IPS-18c (cell line): ENCODE measurements around the gene BMP8A.
"Not testable (repeated sequence)": the region's sequence is repeated elsewhere in the genome, so short reads cannot be mapped to it uniquely, and the experiment has no call there.

Source experiments
- H3K4me3 ChIP-seq: 2 replicates; pipeline ENCODE4 v1.7.0; 2013; ENCODE audit warnings: low read depth, mild to moderate bottlenecking, low read length, moderate library complexity; ENCODE audit not compliant: insufficient read depth
- H3K9me3 ChIP-seq: one replicate; pipeline ENCODE4 v1.6.1; 2013; ENCODE audit warnings: mild to moderate bottlenecking, low read length, moderate library complexity; ENCODE audit not compliant: control insufficient read depth, insufficient read depth

BMP8A gene

GRCh38 chr1:39515131-39516086, 24.0 kb downstream of the BMP8A start:
- H3K9me3 ChIP-seq: not testable (repeated sequence)
- H3K4me3 ChIP-seq: peak overlapping the region; percentile 31; the same call in 1 of the 2 replicates

DNA sequence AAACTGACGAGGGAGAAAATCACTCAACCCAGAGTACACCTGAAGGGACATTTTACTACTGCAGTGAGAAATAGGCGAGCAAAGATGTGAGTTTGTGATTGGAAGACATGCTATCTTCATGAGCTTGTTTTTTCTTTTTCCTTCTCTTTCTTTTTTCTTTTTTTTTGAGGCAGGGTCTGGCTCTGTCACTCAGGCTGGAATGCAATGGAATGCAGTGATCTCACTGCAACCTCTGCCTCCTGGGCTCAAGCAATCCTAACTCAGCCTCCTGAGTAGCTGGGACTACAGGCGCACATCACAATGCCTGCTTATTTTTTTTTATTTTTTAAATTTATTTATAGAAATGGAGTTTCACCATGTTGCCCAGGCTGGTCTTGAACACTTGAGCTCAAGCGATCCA, 25.4 kb downstream of the BMP8A start:
- H3K9me3 ChIP-seq, H3K4me3 ChIP-seq: not testable (repeated sequence)

- H3K4me3 ChIP-seq, H3K9me3 ChIP-seq: not testable (repeated sequence)
Observed at GRCh38 chr1:39517936-39518335, 26.5 kb downstream of the BMP8A start.

DNA sequence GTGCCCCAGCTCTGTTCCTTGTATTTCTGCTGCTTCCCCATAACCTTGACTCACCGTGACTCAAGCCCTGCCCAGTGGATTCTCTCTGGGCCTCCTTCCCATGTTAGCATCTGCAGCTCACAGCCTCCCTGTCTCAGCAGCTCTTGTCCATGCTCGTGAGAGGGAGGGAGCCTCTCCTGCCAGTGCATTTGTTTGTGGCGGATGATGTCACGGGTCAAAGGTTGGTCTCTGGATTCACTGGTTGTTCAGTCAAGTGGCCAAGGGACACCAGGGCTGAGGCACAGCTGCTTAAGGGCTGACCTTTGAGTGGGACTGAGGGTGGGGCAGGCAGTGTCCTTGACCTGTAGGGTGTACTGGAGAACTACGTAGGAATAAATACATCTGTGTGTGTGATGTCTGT, 27.9 kb downstream of the BMP8A start:
- not testable (repeated sequence) for H3K9me3 ChIP-seq, H3K4me3 ChIP-seq

- not testable (repeated sequence) for H3K4me3 ChIP-seq
Observed at GRCh38 chr1:39522221-39522620, 30.8 kb downstream of the BMP8A start.

DNA sequence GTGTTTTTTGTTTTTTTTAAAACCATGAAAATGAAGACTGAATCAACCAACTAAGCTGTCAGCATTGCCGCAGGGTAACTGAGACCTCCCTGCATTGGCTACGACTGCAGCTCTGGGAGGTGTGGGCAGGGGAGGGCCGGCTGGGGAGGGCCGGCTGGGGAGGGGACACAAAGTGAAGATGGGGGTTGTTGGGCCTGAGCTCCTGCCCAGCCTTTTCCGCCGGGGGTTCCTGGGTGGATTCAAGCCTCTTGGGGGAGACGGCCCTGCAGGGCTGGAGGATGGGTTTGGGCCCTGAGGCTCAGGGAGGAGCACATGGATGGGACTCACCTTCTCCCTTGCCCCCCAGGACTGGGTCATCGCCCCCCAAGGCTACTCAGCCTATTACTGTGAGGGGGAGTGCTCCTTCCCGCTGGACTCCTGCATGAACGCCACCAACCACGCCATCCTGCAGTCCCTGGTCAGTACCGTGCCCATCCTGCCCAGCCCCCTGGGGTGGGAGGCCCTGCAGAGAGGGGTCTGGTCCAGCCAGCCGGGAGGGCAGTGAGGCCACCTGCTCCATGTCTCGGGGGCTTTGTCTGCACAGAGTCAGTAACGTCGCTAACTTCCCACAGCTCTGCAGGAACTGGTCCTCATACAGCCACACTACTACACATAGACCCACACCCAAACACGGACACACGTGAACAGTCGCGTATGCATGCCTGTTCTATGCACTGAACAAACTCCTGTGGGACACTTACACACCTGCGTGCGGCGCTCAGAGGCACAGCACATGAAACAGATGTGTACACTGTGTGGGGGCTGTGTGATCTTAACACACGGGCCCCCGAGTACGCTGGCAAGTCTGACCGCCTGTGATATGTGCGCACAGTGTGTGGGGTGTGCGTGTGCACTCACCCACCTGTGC, 31.5 kb downstream of the BMP8A start:
- Histone ChIP-seq H3K4me3 (no peak overlapping the region), H3K9me3 (no peaks in the 10 kb centered on the region)

More at GRCh38 chr1:39522221-39522620, 30.8 kb downstream of the BMP8A start:
- not testable (repeated sequence) for H3K9me3 ChIP-seq

DNA sequence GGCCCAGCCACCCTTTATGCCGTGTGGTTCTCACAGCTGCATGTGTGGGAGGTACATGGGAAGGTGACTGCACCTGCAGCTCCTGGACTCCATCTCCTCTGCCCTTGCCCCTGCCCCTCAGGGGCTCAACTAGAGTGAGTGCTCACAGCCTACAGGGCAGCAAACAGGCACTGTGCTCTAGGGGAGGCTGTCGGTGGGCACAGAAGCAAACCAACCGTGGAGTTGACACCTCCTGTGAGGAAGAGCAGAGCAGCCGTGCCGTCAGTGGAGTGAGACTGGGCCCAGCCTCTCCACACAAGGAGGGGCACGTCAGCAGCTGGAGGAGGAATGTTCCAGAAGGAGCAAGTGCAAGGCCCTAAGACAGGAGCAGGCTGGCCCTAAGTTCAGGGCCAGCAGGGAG, 32.7 kb downstream of the BMP8A start:
- H3K4me3 ChIP-seq: no peak overlapping the region

DNA sequence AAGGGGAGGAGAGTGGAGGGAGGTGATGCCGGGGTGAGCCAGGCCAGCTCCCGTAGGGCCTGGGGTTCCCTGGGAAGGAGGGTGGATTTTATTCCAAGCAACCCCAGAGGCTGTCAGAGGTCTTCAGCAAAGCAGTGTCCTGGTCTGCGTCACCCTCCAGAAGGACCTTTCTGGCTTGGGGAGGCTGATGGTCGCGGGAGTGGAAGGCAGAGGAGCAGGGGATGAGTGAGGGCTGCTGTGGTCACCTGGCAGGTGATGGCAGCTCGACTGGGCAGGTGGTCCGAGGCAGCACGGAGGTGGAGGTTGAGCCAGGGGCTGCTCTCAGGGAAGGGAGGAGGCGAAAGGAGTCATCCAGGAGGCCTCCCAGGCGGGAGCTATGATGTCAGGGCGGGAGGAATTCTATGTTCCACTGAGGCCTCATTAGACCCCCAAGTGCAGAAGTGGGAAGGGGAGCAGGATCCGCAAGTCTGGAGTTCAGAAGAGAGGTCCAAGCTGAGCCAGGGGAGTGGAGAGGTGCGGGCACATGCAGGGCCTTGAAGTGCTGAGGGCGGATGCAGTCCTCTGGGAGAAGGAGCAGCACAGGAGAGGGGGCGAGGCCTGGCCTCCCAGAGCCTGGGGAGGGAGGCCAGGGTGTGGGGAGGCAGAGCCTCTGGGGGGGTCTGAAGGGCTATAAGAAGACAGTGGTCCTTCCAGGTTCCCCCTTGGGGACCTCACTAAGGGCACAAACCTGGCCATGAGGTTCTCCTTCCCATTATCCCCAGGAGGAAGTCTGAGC, 33.3 kb downstream of the BMP8A start:
- Histone ChIP-seq H3K4me3 (no peak overlapping the region), H3K9me3 (no peaks in the 10 kb centered on the region)

More for the DNA sequence above, 32.7 kb downstream of the BMP8A start:
- H3K9me3 ChIP-seq: no peaks in the 10 kb centered on the region

DNA sequence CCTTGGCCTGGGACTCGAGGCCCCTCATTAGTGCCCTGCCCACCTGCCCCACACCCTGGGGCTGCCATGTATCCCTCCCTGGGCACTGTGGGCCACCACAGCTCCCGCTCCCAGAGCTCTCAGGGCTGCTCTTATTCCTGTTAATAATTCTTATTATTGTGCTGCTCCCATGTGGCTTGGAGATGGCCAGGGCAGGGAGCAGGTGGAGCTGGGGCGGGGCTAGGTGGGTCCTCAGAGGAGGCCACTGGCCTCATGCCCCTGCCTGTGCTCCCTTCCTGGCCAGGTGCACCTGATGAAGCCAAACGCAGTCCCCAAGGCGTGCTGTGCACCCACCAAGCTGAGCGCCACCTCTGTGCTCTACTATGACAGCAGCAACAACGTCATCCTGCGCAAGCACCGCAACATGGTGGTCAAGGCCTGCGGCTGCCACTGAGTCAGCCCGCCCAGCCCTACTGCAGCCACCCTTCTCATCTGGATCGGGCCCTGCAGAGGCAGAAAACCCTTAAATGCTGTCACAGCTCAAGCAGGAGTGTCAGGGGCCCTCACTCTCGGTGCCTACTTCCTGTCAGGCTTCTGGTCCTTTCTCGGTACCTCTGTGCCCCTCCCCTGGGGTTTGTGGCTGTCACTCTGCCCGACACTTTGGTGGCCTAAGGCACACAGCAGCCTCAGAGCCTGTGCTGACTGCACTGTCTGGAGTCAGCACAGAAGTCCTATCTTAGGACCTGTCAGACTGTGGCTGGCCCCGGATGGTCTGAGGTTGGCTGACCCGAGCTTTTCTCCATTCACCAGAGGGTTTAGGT, 34.1 kb downstream of the BMP8A start:
- Histone ChIP-seq H3K4me3 (no peak overlapping the region), H3K9me3 (no peaks in the 10 kb centered on the region)

- Histone ChIP-seq H3K4me3 (no peak overlapping the region), H3K9me3 (no peaks in the 10 kb centered on the region)
Observed at GRCh38 chr1:39526466-39527189, 35.2 kb downstream of the BMP8A start.

- not testable (repeated sequence) for H3K9me3 ChIP-seq, H3K4me3 ChIP-seq
Observed at GRCh38 chr1:39527190-39527579, 35.7 kb downstream of the BMP8A start.

GRCh38 chr1:39528082-39528481, 36.6 kb downstream of the BMP8A start:
- H3K9me3 ChIP-seq: peaks cover 3% of the 10 kb centered on the region
- no peak overlapping the region for H3K4me3 ChIP-seq

GRCh38 chr1:39529901-39530535, 38.6 kb downstream of the BMP8A start:
- no peak overlapping the region for H3K4me3 ChIP-seq
- H3K9me3 ChIP-seq: peaks cover 3% of the 10 kb centered on the region

- no peak overlapping the region for H3K4me3 ChIP-seq
- peaks cover 3% of the 10 kb centered on the region for H3K9me3 ChIP-seq
Observed at GRCh38 chr1:39531526-39531925, 40.1 kb downstream of the BMP8A start.

GRCh38 chr1:39533442-39533841, 42.0 kb downstream of the BMP8A start:
- peaks cover 3% of the 10 kb centered on the region for H3K9me3 ChIP-seq
- H3K4me3 ChIP-seq: no peak overlapping the region
